Esophagus mucosa (tissue), 1 donor: ENCODE data around the gene TMEM132A. TPM values are rescaled to one million over a fixed set of nuclear protein-coding genes. Genes with fewer than 3 reads are reported as not detected.
"Not testable (repeated sequence)": the region's sequence is repeated elsewhere in the genome, so short reads cannot be mapped to it uniquely, and the experiment has no call there.

Source experiments
- ATAC-seq: fragments of 200-7000 bp; cut with Tn5 transposase; one replicate; pipeline ENCODE4 v1.9.1; 2020
- total RNA-seq: library from RNA; stranded (reverse); gene quantifications from one replicate; pipeline ENCODE4 v1.2.4, GENCODE V29; 2023
- donor health status: DM: yes; HTN: yes; CAD: no.

The TMEM132A gene
- total RNA-seq, 1 donor from 2014 or later, result 27.0 TPM

DNA sequence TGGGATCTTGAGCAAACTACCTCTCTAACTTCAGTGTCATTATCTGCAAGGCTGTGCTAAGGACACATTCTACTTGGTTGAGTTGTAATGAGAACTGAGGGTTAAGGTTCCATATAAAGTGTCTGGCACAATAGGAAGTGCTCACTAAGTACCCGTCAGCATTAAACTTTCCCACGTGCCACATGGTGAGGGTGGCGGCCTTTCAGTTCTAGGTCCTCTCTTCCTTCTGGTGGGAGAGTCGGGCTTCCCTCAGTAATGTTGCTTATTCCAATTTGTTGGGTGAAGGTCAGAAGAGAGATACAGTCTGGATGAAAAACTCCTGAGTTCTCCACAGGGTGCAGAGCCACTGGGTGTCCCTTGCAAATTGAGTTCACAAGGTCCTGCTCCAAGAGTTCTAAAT, 42.6 kb downstream of the TMEM132A start:
- ATAC-seq, result no peak

DNA sequence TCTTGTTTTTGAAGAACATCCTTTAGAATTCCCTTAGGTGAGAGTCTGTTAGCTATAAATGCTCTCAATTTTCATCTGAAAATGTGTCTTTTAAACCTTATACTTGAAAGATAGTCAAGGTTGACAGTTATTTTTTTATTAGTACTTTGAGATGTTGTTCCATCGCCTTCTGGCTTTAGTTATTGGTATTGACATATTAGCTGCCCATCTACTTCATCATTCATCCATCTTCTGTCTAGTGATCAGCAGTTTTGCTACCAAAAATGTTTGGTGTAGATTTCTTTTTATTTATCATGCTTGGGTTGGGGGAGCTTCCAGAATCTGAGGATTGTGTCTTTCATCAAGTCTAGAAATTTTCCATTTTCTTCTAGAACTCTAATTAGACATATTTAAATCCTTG, 44.0 kb downstream of the TMEM132A start:
- no peak for ATAC-seq

DNA sequence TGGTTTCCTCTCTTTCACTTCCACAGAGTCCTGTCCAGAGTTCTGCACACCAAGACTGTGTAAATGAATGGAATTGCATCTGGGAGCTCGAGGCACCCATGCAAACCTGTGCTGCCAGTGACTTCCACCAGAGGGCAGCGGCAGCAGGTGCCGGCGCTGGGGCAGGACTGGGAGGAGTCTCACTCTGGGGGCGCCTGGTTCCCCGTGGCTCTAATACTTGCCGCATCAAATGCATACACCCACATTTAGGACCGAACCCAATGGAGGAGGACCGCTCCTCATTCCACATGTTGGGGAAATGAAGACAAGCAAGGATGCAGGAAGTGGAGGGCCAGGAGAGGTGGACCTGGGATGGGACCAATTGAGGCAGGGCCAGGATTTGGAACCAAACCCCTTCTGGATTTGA, 46.1 kb downstream of the TMEM132A start:
- peak; percentile 77 for ATAC-seq

DNA sequence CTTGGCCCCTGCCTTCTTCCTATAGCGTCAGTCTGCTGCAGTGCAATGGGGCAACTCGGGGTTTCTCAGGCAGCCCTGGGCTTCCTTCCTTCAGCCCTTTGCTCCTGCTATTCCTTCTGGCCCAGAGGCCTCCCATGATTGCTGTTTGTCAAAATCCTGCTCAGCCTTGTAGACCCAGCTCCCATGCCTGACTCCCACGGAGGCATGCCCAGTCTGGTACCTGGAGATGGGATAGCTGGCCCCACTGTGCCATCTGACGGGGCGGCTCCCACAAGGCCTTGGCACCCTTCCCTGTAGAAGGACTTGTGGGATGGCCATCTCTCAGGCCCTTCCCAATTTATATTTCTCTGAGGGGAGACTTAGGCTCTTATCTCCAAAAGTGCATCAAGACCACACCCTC, 46.6 kb downstream of the TMEM132A start:
- peak; percentile 21 for ATAC-seq

DNA sequence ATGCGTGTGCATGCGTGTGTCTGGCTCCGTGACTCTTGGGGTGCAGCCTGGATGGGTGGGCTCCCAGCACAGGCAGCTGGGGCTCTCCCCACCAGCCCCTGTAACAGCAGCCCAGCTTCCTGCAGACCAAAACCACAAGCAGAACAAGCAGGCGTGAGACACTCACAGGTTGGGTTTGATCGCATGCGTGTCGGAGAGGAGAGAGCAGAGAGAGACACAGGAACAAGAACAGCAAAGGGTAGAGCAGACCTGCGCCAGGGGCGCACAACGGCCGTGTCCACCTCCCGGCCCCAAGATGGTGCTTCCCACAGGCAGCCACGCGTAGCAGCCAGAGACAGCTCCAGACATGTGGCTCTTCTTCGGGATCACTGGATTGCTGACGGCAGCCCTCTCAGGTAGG, 47.3 kb downstream of the TMEM132A start, which contains the start of gene CD6:
TSS of gene CD6 (plus strand) at position 161 of the 400 bp plus-strand sequence. CDS start at position 347, 186 bp downstream.
- no peak for ATAC-seq

DNA sequence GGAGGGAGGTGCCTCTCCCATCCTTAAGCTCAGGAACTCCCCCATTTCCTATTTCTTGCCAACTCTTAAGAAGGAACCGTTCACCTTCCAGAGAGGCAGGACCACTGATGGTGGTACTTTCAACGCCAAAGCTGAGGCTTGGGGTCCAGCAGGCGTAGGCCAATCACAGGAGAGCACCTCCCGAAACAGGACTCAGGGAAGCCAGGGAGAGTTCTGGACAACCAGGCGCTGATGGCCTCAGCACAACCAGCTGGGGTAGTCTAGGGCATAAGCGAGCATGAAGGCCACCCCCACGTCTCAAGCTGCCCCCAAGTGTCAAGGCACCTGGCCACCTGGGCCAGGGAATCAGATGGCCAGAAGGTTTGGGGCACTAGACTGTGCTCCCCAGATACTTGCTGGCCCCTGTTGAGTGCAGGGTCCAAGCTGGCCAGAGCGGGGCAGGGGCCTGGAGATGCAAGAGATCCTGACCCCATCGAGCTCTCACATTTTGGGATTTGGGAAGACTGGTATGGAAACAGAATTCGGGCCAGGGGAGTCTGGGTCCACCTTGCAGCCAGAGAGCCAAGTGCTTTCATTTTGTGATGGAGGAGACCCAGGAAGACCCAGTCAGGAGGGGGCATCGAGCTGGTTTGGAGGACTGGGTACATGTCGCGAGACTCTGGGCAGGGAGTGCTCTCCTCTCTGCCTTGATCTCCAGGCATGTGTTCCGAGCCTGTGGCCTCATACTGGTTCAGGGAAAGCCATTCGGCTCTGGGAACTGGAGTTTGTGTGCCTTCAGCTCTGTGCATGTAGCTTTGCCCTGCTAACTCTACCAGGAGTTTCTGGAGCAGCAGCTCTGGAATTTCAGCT, 48.1 kb downstream of the TMEM132A start:
- ATAC-seq, result no peak

DNA sequence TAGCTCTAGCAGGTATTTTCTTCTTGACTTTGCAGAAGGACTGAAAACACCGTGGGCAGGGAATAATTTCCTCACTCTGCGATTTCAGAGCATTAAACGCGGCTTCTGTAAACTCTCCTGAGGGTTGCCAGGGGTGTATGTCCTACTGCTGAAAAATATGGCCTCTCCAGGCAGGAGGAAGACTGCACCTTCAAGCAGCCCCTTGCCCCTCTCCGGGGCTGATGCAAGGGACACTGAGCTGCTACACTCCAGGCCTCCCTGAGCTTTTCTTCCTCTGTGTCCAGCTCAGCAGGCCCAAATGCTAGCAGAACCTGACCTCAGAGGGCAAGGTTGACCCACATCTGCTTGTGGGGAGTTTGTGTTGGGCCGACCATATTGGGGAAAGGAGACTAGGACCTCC, 49.4 kb downstream of the TMEM132A start:
- no peak for ATAC-seq

DNA sequence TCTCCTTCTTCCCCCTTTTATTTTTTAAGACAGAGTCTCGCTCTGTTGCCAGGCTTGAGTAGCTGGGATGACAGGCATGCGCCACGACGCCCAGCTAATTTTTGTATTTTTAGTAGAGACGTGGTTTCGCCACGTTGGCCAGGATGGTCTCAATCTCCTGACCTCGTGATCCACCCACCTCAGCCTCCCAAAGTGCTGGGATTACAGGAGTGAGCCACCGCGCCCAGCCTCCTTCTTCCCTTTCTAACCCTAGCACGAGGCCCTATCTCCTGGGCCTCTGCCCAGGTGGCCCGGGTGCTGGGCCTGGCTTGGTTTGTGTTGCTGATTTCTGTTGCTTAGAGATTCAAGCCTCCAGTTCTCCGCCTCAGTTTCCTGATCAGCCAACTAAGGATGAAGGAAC, 50.1 kb downstream of the TMEM132A start:
- not testable (repeated sequence) for ATAC-seq

DNA sequence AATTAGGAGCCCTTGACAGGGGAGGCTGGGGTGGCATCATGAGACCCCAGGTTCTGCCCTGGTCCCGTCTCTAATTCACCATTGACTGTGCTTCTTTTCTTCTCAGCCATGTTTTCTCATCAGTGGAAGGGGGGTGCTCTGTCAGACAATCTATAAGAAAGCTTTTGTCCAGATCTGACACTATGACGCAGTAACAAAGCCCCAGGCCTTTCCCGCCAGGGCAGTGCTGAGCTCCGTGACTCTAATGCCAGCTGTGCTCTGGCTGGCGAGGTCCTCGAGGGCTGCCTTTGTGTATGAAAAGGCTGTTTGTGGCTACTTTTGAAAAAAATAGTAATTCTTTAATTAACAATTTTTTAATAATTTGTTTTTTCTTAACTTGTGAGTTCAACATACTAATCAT, 50.5 kb downstream of the TMEM132A start:
- no peak for ATAC-seq

DNA sequence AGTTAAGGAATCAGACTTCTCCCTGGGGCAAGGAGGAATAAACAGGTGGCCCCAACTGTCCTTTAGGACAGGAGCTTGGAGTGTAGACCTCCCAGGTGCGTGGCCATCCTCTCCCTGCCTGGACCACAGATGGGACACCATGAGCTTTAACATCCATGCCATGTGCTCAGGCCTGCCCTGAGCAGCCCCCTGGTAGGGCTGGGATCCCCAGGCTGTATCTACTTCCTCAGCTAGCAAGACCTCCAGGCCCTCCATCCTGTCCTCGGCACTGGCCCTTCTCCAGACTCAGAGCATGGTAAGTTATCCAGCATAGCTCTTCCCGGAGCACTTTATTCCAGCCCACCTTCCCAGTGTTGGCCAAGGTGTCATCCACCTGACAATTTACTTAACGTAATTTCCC, 53.0 kb downstream of the TMEM132A start:
- no peak for ATAC-seq

DNA sequence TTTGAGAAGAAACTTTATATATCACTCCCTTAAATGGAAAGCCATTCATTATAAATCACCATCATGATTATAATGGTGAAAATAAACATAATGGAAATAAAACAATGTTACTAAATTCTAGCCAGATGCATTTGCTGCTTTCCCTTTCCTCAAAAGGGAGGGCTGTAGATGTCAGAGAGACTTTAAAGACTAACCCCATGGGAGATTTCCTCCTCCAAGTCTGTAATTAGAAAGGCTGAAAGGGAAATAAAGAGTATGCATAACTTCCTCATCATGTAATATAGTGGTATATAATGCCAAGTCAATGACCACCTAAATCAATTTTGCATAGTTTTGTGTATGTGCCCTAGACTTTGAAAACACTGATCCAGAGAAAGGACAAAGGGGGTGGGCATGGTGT, 53.6 kb downstream of the TMEM132A start:
- no peak for ATAC-seq

DNA sequence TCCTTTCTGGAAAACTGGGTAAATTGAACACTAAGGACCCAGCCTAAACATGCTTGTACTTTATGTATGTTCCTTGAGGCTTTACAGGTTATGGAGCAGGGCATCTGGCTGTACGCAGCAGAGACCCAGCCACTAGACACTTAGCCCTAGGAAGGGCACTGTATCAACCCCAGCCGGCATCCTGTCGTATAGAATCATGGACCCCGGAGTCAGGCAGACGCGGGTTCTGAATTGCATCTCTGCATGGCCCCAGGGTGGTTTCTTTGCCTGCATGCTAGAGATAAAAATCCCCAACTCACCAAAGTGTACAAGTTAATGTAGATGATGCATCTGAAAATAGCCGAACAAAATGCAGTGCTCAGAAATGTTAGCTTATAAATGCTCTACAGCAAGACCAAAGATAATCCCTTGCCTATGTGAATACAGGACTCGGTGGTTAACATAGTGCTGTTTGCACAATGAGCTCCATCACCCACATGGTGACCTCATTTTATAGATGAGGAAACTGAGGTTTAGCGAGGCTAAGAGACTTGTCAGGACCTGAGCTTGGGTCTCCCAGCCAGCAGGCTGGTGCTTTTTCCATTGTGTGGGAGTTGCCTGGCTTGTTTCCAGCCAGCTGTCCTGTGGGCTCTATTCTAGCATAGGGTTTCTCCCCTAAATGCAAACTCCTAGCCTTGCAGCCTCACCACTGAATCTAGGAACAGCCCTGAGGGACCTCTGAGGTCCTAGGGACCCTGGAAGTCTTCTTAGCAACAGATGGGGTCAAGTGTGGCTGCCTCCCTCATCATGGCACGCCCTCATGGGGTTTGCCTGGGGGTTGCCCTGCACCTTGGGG, 54.5 kb downstream of the TMEM132A start:
- peak; percentile 88 for ATAC-seq

DNA sequence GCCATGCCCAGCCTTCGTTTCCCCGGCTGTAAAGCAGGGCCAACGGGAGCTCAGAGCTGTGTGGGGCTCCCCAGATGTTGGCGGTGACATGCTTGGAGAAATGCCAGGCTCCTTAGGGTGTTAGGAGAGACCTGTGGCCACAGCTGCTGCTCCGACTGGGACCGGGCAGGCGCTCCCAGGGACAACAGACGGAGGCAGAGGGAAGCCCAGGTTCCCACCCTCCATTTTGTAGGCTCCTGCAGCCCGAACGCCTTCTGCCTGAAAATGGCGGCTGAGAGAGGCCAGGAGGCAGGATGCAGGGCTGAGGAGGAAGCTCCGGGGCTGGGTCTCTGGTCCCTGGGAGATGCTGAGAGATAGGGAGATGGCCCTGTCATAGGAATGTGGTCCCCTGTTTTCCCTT, 57.3 kb downstream of the TMEM132A start:
- ATAC-seq, result no peak

DNA sequence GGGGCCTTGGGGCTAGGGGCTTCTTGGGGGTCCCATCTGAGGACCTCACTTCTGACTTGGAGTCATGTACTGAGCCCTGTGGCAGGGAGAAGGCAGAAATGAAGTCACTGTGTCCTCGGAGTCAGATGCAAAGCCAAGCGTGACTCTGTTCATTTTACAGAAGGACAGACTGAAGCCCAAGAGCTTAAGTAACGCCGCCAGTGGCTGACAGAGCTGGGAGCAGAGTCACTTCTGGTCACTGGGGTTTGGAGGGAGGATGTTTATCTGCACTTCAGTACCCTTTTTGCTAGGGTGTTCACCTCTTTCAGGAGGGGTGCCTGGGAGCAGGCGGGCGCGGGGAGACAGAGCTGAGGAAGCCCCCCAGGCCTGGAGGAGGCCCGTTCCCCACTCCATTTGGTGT, 57.9 kb downstream of the TMEM132A start:
- no peak for ATAC-seq

DNA sequence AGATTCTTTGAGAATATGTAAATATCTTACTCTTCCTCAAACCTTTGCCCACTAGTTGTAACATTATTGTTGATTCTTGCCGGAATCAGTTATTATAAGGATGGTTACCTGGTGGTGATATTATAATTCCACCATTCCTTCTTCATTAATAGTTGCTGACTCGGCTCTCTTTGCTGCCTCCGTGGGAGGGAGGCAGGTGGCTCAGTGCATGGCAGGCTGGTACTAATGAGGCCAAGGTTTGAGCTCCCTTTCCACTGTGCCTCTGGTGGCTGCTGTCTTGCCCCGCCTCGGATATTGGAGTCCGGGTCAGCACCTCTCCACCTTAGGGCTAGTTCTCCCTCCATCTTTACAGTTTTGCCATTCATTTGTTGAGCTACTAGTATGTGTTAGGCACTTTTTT, 59.9 kb downstream of the TMEM132A start:
- ATAC-seq, result no peak

DNA sequence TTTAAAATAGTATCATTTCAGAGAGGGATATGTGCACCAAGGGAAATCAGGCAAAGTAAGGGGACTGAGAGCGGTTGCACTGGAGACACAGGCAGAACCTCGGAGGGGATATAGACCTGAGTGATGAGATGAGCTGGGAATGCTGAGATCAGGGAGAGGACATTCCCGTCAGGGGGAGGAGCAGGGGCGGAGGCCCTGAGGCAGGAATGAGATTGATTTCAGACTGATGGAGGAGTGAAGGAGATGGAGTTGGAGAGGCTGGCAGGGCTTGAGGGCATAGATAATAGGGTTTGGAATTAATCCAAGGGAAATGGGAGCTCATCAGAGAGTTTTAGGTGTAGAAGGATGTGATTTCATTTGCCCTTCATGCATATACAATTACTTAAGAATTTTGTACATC, 60.4 kb downstream of the TMEM132A start:
- no peak for ATAC-seq

DNA sequence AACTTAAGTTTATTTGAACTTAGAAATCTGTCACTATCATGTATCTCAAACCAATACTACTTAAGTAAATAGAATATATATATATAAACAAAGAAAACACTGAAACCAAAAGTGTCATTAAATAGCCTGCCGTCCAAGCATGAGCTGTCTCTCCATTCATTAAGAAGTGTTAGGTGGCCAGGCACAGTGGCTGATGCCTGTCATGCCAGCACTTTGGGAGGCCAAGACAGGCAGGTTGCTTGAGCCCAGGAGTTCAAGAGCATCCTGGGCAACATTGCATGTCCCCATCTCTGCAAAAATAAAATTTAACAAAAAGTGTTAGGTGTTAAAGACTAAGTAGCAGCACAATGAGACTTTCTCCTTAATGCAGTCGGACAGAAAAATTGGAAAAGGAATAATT, 61.2 kb downstream of the TMEM132A start:
- ATAC-seq, result no peak

DNA sequence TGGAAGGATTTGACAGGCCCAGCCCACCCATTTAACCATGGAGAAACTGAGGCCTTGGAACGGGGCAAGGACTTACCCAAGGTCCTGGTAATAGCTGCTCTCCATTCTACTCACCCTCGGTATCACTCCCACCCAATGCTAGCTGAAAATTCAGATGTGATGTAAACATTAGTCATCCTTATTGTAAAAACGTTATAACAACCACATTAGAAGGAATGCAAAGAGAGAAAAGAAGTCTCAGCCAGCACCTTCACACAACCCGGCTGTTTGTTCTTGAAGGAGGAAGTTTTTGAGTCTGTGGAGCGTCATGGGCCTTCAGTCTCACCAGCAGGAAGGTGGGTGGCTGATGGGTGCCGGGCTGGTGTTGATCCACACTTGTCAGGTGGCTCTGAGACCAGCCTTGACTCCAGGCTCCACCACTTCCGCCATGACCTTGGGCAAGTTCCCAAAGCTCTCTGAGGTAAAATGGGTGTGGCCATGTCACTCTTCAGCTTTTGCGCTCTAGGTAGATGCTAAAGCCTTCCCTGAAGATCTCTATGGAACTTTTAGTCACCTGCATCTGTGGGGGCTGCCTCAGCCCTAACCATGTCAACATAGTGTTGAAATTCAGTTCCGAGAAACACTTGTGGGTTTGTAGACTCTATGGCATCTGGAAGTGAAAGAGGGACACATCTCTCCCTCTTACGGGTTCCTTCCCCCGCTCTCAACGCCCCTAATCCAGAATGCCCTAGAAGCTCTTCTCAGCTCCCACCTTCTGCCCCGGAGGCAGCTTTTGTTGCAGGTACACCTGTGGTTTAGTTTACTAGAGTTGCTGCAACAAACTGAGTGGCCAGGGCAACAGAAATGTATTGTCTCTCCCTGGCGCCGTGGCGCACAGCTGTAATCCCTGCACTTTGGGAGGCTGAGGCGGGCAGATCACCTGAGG, 62.0 kb downstream of the TMEM132A start:
- ATAC-seq, result peak; percentile 89
